Measurements from ENCODE around the gene RYR2. TPM values are rescaled to one million over a fixed set of nuclear protein-coding genes. Genes with fewer than 3 reads are reported as not detected.

The RYR2 gene
- total RNA-seq, 3 donors from 2014 or later, result 0.16 to 0.59 (median 0.33) TPM

GRCh38 chr1:237851210-237851845, 809.3 kb downstream of the RYR2 start:
- H3K27me3 ChIP-seq, result no peaks in the 10 kb centered on the region
- H3K4me3 ChIP-seq, result no peak overlapping the region
- no peaks in the 10 kb centered on the region for H3K36me3 ChIP-seq
- no peaks in the 10 kb centered on the region for H3K4me1 ChIP-seq
- no peak for TF ChIP-seq POLR2AphosphoS5 (IDR thresholded peaks at IDR 0.05)
- TF ChIP-seq POLR2A (IDR thresholded peaks at IDR 0.05), result no peak
- TF ChIP-seq CTCF (IDR thresholded peaks at IDR 0.05), result no peak
- H3K27ac ChIP-seq, result no peak overlapping the region
- intact Hi-C loops (cut with DNase I; ENCODE audit: low total_unique reads), result no loop called here
- no peaks in the 10 kb centered on the region for H3K9me3 ChIP-seq
- no peak for DNase-seq (ENCODE audit: low spot score in 2 of 2)

GRCh38 chr1:237852342-237852741, 810.4 kb downstream of the RYR2 start:
- Histone ChIP-seq H3K9me3 (no peaks in the 10 kb centered on the region), H3K36me3 (no peaks in the 10 kb centered on the region), H3K27me3 (no peaks in the 10 kb centered on the region), H3K4me1 (no peaks in the 10 kb centered on the region), H3K4me3 (no peak overlapping the region), H3K27ac (no peak overlapping the region)
- no peak for DNase-seq (ENCODE audit: low spot score in 2 of 2)
- intact Hi-C loops (cut with DNase I; ENCODE audit: low total_unique reads), result no loop called here
- TF ChIP-seq CTCF (IDR thresholded peaks at IDR 0.05) (no peak), POLR2A (IDR thresholded peaks at IDR 0.05) (no peak), POLR2AphosphoS5 (IDR thresholded peaks at IDR 0.05) (no peak)

- intact Hi-C loops (cut with DNase I; ENCODE audit: low total_unique reads), result no loop called here
- Histone ChIP-seq H3K36me3 (no peaks in the 10 kb centered on the region), H3K9me3 (no peaks in the 10 kb centered on the region), H3K4me3 (no peak overlapping the region), H3K4me1 (no peaks in the 10 kb centered on the region), H3K27me3 (no peaks in the 10 kb centered on the region), H3K27ac (no peak overlapping the region)
- no peak for DNase-seq (ENCODE audit: low spot score in 2 of 2)
- no peak for TF ChIP-seq CTCF (IDR thresholded peaks at IDR 0.05)
- no peak for TF ChIP-seq POLR2AphosphoS5 (IDR thresholded peaks at IDR 0.05)
- no peak for TF ChIP-seq POLR2A (IDR thresholded peaks at IDR 0.05)
Measured at GRCh38 chr1:237857455-237857854, 815.5 kb downstream of the RYR2 start.

- TF ChIP-seq POLR2AphosphoS5 (IDR thresholded peaks at IDR 0.05) (no peak), CTCF (IDR thresholded peaks at IDR 0.05) (no peak), POLR2A (IDR thresholded peaks at IDR 0.05) (no peak)
- H3K27ac ChIP-seq, result no peak overlapping the region
- H3K9me3 ChIP-seq, result no peaks in the 10 kb centered on the region
- DNase-seq (ENCODE audit: low spot score in 2 of 2), result no peak
- H3K27me3 ChIP-seq, result no peaks in the 10 kb centered on the region
- no peaks in the 10 kb centered on the region for H3K36me3 ChIP-seq
- H3K4me1 ChIP-seq, result no peaks in the 10 kb centered on the region
- H3K4me3 ChIP-seq, result no peak overlapping the region
- intact Hi-C loops (cut with DNase I; ENCODE audit: low total_unique reads), result no loop called here
Measured at GRCh38 chr1:237858992-237859391, 817.0 kb downstream of the RYR2 start.

- H3K4me1 ChIP-seq, result no peaks in the 10 kb centered on the region
- no peak for DNase-seq (ENCODE audit: low spot score in 2 of 2)
- H3K27ac ChIP-seq, result no peak overlapping the region
- intact Hi-C loops (cut with DNase I; ENCODE audit: low total_unique reads), result no loop called here
- H3K4me3 ChIP-seq, result no peak overlapping the region
- no peak for TF ChIP-seq POLR2A (IDR thresholded peaks at IDR 0.05)
- no peak for TF ChIP-seq CTCF (IDR thresholded peaks at IDR 0.05)
- TF ChIP-seq POLR2AphosphoS5 (IDR thresholded peaks at IDR 0.05), result no peak
- no peaks in the 10 kb centered on the region for H3K36me3 ChIP-seq
- no peaks in the 10 kb centered on the region for H3K9me3 ChIP-seq
- H3K27me3 ChIP-seq, result no peaks in the 10 kb centered on the region
Measured at GRCh38 chr1:237861944-237862343, 820.0 kb downstream of the RYR2 start.

Measured in breast epithelium (tissue), 4 donors.